Gastroesophageal sphincter (tissue), 4 donors: ENCODE results near the gene TGFB3. TPM values are rescaled to one million over a fixed set of nuclear protein-coding genes. Genes with fewer than 3 reads are reported as not detected.

Experiments
- ATAC-seq: fragments of 150-250 bp; one replicate; pipeline ENCODE4 v1.9.1; 2016; ENCODE audit warnings: mild to moderate bottlenecking, moderate library complexity
- H3K27ac ChIP-seq, 4 donors: fragments of 200-600 bp; sonication (generic) in 3 of 4; 1 replicate in 3 of 4; 2 replicates in 1 of 4; pipeline ENCODE4 v1.5.1; 2016 to 2019
- H3K27me3 ChIP-seq: fragments of 200-600 bp; sonication (generic); one replicate; pipeline ENCODE4 v1.5.1; 2019
- H3K36me3 ChIP-seq, 2 donors: fragments of 200-600 bp; sonication (generic); one replicate each; pipeline ENCODE4 v1.5.1; 2019; ENCODE audit warnings: control low read depth in 1 of 2
- H3K4me1 ChIP-seq, 3 donors: fragments of 200-600 bp; sonication (generic); 1 replicate in 2 of 3; 2 replicates in 1 of 3; pipeline ENCODE4 v1.5.1; 2016 to 2019; ENCODE audit warnings: control low read depth in 2 of 3
- H3K4me3 ChIP-seq, 2 donors: fragments of 200-600 bp; sonication (generic); one replicate each; pipeline ENCODE4 v1.5.1; 2019; ENCODE audit warnings: mild to moderate bottlenecking in 1 of 2, moderate library complexity in 1 of 2
- H3K9me3 ChIP-seq, 3 donors: fragments of 200-600 bp; sonication (generic); one replicate each; pipeline ENCODE4 v1.5.1; 2017 to 2019; ENCODE audit warnings: control low read depth in 2 of 3
- CTCF ChIP-seq, 4 experiments: fragments of 200-600 bp in 2 of 4; fragments of 450-650 bp in 2 of 4; sonication (generic) in 1 of 4; IDR thresholded peaks; one replicate each; pipeline ENCODE4 v1.5.1; 2017 to 2019; ENCODE audit warnings: antibody characterized with exemption in 4 of 4, mild to moderate bottlenecking in 2 of 4, moderate library complexity in 2 of 4
- EP300 ChIP-seq: sonication (generic); formaldehyde crosslinking; IDR thresholded peaks from one replicate; pipeline ENCODE4 v1.6.1; 2017; ENCODE audit warnings: antibody characterized with exemption, mild to moderate bottlenecking
- POLR2A ChIP-seq, 2 donors: fragments of 450-650 bp; IDR thresholded peaks; one replicate each; pipeline ENCODE4 v1.6.1; 2017; ENCODE audit warnings: antibody characterized with exemption in 2 of 2, mild to moderate bottlenecking in 2 of 2, moderate library complexity in 1 of 2
- POLR2AphosphoS5 ChIP-seq: sonication (generic); formaldehyde crosslinking; IDR thresholded peaks from one replicate; pipeline ENCODE4 v1.6.1; 2017; ENCODE audit warnings: antibody characterized with exemption
- WGBS, 2 donors: methylation state at CpG; one replicate each; pipeline ENCODE4 v1.1.5; 2018; ENCODE audit warnings: low coverage in 1 of 2; 5-methylcytosine and 5-hydroxymethylcytosine counted together
- total RNA-seq, 4 donors: library from RNA; depleted of rRNA; stranded (reverse); fragments of >200 nt; gene quantifications; one replicate each; pipeline ENCODE4 v1.1.0, GENCODE V29; 2016

Gene TGFB3
- total RNA-seq, 4 donors from 2014 or later, result 24.1 to 38.3 (median 27.6) TPM

DNA sequence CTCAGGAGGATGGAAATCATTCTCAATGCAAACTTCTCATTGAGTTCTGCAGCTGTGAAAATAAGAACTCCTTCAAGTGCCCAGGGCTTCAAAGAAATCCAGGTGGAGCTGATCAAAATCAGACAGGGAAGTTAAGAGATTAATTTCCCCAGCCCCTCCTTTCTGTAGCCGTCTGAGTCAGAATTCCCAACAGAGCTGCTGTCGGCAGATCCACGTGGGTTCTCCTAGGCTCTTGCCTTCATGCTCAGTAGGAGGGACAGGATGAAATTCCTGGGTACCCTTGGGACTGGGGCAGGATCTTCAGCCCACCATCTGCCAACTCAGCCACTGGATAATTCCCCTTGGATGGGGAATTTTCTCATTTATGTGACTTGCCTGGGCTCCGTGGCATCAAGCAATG, 13.3 kb downstream of the TGFB3 start:
- ATAC-seq, result peak; percentile 78
- Histone ChIP-seq H3K36me3 (peaks cover 0 to 81% of the 10 kb centered on the region in 2 donors), H3K4me1 (peaks cover 0 to 9% (median 0%) of the 10 kb centered on the region in 3 donors), H3K27ac (peak overlapping the region in 3 of 4 donors; percentile 17 to 54 (median 48)), H3K4me3 (no peak overlapping the region), H3K9me3 (no peaks in the 10 kb centered on the region), H3K27me3 (no peaks in the 10 kb centered on the region)
- WGBS, 2 donors, result 50% methylated on average over 1 of the region's 4 CpGs; no CpG with 5 or more reads in 1 of the 2 donors
- TF ChIP-seq CTCF (IDR thresholded peaks at IDR 0.05) (no peak), EP300 (no peak), POLR2AphosphoS5 (no peak), POLR2A (IDR thresholded peaks at IDR 0.05) (no peak)

DNA sequence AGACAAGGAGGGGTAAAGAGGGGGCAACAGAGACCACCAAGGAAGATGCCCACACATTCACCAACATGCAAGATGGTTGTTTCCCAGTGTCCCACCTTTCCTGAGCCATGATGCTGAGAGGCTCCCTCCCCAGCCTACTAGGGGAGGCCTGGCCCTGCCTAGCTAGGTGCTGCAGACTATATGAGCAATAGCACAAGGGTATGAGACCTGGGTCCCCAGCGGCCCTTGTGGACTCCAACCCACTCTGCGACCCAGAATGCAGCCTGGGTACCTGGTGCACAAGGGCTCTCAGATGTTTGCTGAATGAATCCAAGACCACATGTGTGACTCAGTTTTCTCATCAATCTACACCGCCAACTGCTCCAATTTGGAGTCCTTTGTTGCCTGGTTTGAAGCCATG, 13.9 kb downstream of the TGFB3 start:
- H3K4me3 ChIP-seq, result no peak overlapping the region
- H3K36me3 ChIP-seq, result peaks cover 0 to 87% of the 10 kb centered on the region in 2 donors
- ATAC-seq, result no peak
- H3K9me3 ChIP-seq, result no peaks in the 10 kb centered on the region
- 80 to 100% methylated on average over 1 to 2 of the region's 3 CpGs for WGBS, 2 donors
- no peak overlapping the region for H3K27ac ChIP-seq
- TF ChIP-seq POLR2A (IDR thresholded peaks at IDR 0.05) (no peak), POLR2AphosphoS5 (no peak), EP300 (no peak), CTCF (IDR thresholded peaks at IDR 0.05) (no peak)
- H3K27me3 ChIP-seq, result no peaks in the 10 kb centered on the region
- H3K4me1 ChIP-seq, result peaks cover 0 to 4% (median 0%) of the 10 kb centered on the region in 3 donors

DNA sequence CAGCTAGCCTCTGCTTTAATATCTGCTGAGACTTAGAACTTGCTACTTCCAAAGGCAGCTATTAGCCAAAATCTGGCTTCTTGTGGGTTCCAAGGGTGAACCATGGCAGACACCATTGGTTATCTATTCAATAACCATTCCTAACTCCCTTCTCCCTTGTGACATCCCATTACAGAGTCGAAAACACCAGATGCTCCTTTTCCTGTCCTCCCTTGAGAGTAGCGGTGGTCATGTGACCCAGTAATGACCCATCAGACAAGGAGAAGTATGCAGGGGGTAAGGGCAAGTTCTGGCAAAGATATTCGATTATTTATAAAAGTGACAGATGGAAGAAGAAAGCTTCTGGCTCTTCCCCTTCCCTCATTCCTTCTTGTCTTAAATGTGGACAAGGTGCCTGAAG, 20.1 kb downstream of the TGFB3 start:
- Histone ChIP-seq H3K4me3 (no peak overlapping the region), H3K36me3 (peaks cover 0 to 89% of the 10 kb centered on the region in 2 donors), H3K27ac (no peak overlapping the region), H3K27me3 (no peaks in the 10 kb centered on the region), H3K4me1 (no peaks in the 10 kb centered on the region), H3K9me3 (no peaks in the 10 kb centered on the region)
- TF ChIP-seq POLR2AphosphoS5 (no peak), CTCF (IDR thresholded peaks at IDR 0.05) (no peak)
- 61 to 80% methylated on average over 1 to 2 of the region's 3 CpGs for WGBS, 2 donors
- no peak for ATAC-seq

DNA sequence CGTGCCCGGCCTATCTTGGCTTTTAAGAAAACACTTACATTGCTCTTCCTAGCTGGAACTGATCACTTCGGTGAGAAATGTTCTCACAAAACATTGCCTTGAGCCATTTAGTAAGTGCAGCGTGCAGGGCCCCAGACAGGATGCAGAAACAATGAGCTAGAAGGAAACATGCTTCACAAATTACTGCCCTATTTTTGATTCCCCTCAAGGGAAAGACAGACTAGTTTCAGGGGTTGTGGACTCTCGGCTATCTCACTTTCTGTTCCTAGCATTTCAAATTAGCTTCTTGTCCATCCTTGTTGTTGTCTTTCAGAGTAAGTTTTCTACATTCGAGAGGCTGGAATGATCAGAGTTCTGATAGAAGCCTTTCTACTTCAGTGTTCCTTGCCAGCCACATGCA, 21.6 kb downstream of the TGFB3 start:
- no peak overlapping the region for H3K4me3 ChIP-seq
- 94 to 96% methylated on average over 3 to 5 of the region's 6 CpGs for WGBS, 2 donors
- no peaks in the 10 kb centered on the region for H3K4me1 ChIP-seq
- TF ChIP-seq CTCF (IDR thresholded peaks at IDR 0.05) (no peak), POLR2AphosphoS5 (no peak)
- ATAC-seq, result no peak
- H3K36me3 ChIP-seq, result peaks cover 0 to 77% of the 10 kb centered on the region in 2 donors
- H3K27me3 ChIP-seq, result no peaks in the 10 kb centered on the region
- H3K27ac ChIP-seq, result no peak overlapping the region
- H3K9me3 ChIP-seq, result no peaks in the 10 kb centered on the region

DNA sequence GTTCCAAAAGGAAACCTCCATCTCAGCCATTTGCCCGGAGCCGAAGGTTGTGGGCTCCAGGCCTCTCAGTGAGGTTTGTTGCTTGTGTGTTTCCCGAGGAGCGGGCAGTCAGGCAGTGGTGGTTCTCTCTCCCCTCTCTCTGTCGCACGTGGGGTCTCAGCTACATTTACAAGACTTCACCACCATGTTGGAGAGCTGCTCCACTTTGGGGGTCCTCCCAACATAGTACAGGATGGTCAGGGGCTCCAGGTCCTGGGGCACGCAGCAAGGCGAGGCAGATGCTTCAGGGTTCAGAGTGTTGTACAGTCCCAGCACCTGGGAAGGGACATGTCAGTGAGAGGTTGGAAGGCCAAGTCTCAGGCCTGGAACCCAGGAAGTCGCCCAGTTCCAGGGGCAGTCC, 22.8 kb downstream of the TGFB3 start:
- Histone ChIP-seq H3K9me3 (no peaks in the 10 kb centered on the region), H3K4me1 (no peaks in the 10 kb centered on the region), H3K4me3 (no peak overlapping the region), H3K27me3 (no peaks in the 10 kb centered on the region), H3K36me3 (peaks cover 0 to 75% of the 10 kb centered on the region in 2 donors), H3K27ac (no peak overlapping the region)
- no peak for TF ChIP-seq POLR2AphosphoS5
- no peak for TF ChIP-seq EP300
- TF ChIP-seq CTCF (IDR thresholded peaks at IDR 0.05), result no peak
- no peak for TF ChIP-seq POLR2A (IDR thresholded peaks at IDR 0.05)
- 100% methylated on average over 4 of the region's 9 CpGs; no CpG with 5 or more reads in 1 of the 2 donors for WGBS, 2 donors
- no peak for ATAC-seq
